GM12878 (cell line): ENCODE results near the gene SPATA3. TPM values are rescaled to one million over a fixed set of nuclear protein-coding genes. Genes with fewer than 3 reads are reported as not detected.
A peak's percentile ranks its signal among the peaks of the same experiment; 100 is the strongest.

ENCODE experiments used
- ATAC-seq: fragments of 200-7000 bp; cut with Tn5 transposase; 3 replicates; pipeline ENCODE4 v1.9.1; 2020; ENCODE audit warnings: mild to moderate bottlenecking, moderate library complexity
- BruUV-seq: library from RNA; stranded (reverse); fragments of 400-500 nt; replicated peaks from 2 replicates; lab custom pipeline; 2021; lab: Mats Ljungman, UMichigan
- CTCF ChIA-PET: fragments of 300-600 bp; sonication (Branson Sonifier 250); formaldehyde crosslinking; extraction: SDS; loops from one replicate; lab custom pipeline; 2021; ENCODE audit warnings: inconsistent platforms; lab: Yijun Ruan, JAX
- POLR2A ChIA-PET: fragments of 350-600 bp; formaldehyde crosslinking; extraction: SDS; loops from one replicate; lab custom pipeline; 2021; ENCODE audit warnings: inconsistent platforms; lab: Charles Lee
- RAD21 ChIA-PET: fragments of 300-600 bp; sonication (Branson Sonifier 250); formaldehyde crosslinking; loops from one replicate; lab custom pipeline; 2023; ENCODE audit warnings: antibody characterized with exemption; ENCODE audit not compliant: unreplicated experiment; lab: Charles Lee
- SMC1A ChIA-PET: fragments of 300-600 bp; sonication (Branson Sonifier 250); formaldehyde crosslinking; loops from one replicate; lab custom pipeline; 2023; ENCODE audit not compliant: unreplicated experiment, uncharacterized antibody; lab: Charles Lee
- DNase-seq: peaks from one replicate; pipeline ENCODE4 v3.0.0-alpha.2; 2011; ENCODE audit warnings: low read depth, low spot score
- FAIRE-seq: peaks from 3 replicates; lab custom pipeline; 2011; peaks lifted over from hg19 to GRCh38; lab: Jason Lieb, UNC
- H2AFZ ChIP-seq: 2 replicates; pipeline ENCODE4 v1.6.0; 2011; ENCODE audit warnings: low read depth, low read length, control low read depth; ENCODE audit not compliant: control insufficient read depth
- H3K27ac ChIP-seq: 2 replicates; pipeline ENCODE4 v1.5.1; 2011; ENCODE audit warnings: control low read depth; ENCODE audit not compliant: control insufficient read depth, insufficient read depth
- H3K27me3 ChIP-seq, 2 experiments: replicated peaks in 1 of 2; 2 replicates each; pipeline versions ENCODE4 v1.6.0 to v1.6.1; 2011; ENCODE audit warnings: low read length in 1 of 2; ENCODE audit not compliant: control insufficient read depth in 2 of 2, insufficient read depth in 2 of 2
- H3K36me3 ChIP-seq, 2 experiments: 2 replicates each; pipeline ENCODE4 v1.5.1; 2011; ENCODE audit warnings: low read length in 1 of 2; ENCODE audit not compliant: control insufficient read depth in 2 of 2, insufficient read depth in 2 of 2
- H3K4me1 ChIP-seq: 2 replicates; pipeline ENCODE4 v1.6.1; 2011; ENCODE audit warnings: mild to moderate bottlenecking, low read length, moderate library complexity, mixed read lengths; ENCODE audit not compliant: control insufficient read depth, insufficient read depth
- H3K4me2 ChIP-seq: 2 replicates; pipeline ENCODE4 v1.6.0; 2011; ENCODE audit warnings: control low read depth; ENCODE audit not compliant: control insufficient read depth, insufficient read depth
- H3K4me3 ChIP-seq: fragments of 200-600 bp; sonication (generic); 2 replicates; pipeline ENCODE4 v1.5.1; 2016
- H3K79me2 ChIP-seq: 2 replicates; pipeline ENCODE4 v1.6.0; 2011; ENCODE audit warnings: low read length; ENCODE audit not compliant: control insufficient read depth, insufficient read depth
- H3K9ac ChIP-seq: 2 replicates; pipeline ENCODE4 v1.8.0; 2011; ENCODE audit warnings: low read length, control low read depth, mixed read lengths; ENCODE audit not compliant: control insufficient read depth, insufficient read depth
- H3K9me3 ChIP-seq: replicated peaks from 3 replicates; pipeline ENCODE4 v1.5.1; 2011; ENCODE audit warnings: mild to moderate bottlenecking, low read length; ENCODE audit not compliant: control insufficient read depth, insufficient read depth
- H4K20me1 ChIP-seq: 2 replicates; pipeline ENCODE4 v1.6.0; 2011; ENCODE audit not compliant: control insufficient read depth, insufficient read depth
- CBFB ChIP-seq: IDR thresholded peaks from 2 replicates; pipeline ENCODE4 v1.6.1; 2016; ENCODE audit warnings: antibody characterized with exemption, low read depth
- CHD1 ChIP-seq: IDR thresholded peaks from 2 replicates; pipeline ENCODE4 v1.6.1; 2012; ENCODE audit warnings: low read depth, low read length, improper control_type of control experiment
- CHD2 ChIP-seq: IDR thresholded peaks from 2 replicates; pipeline ENCODE4 v1.6.1; 2011; ENCODE audit warnings: low read depth, low read length, improper control_type of control experiment, borderline replicate concordance
- GATAD2B ChIP-seq: fragments of 450-650 bp; conservative IDR thresholded peaks from 2 replicates; pipeline ENCODE4 v1.6.1; 2017; ENCODE audit warnings: low read depth, mild to moderate bottlenecking, moderate library complexity
- IKZF1 ChIP-seq: fragments of 450-650 bp; conservative IDR thresholded peaks from 2 replicates; pipeline ENCODE4 v1.6.1; 2017; ENCODE audit warnings: antibody characterized with exemption, mild to moderate bottlenecking
- IRF4 ChIP-seq: IDR thresholded peaks from 2 replicates; pipeline ENCODE4 v1.6.1; 2011; ENCODE audit warnings: low read depth, low read length
- MEF2B ChIP-seq: fragments of 450-650 bp; IDR thresholded peaks from 2 replicates; pipeline ENCODE4 v1.6.1; 2018; ENCODE audit warnings: mild to moderate bottlenecking, moderate library complexity; ENCODE audit not compliant: partially characterized antibody, poor library complexity, severe bottlenecking
- MTA2 ChIP-seq: fragments of 450-650 bp; IDR thresholded peaks from 2 replicates; pipeline ENCODE4 v1.6.1; 2016; ENCODE audit warnings: low read depth, mild to moderate bottlenecking, moderate library complexity
- MYC ChIP-seq: IDR thresholded peaks from 2 replicates; pipeline ENCODE4 v1.6.1; 2011; ENCODE audit warnings: mild to moderate bottlenecking, low read length, moderate library complexity, inconsistent platforms; ENCODE audit not compliant: insufficient read depth, insufficient replicate concordance, insufficient read length, severe bottlenecking
- POLR2A ChIP-seq: IDR thresholded peaks from 2 replicates; pipeline ENCODE4 v1.6.1; 2011; ENCODE audit warnings: low read depth, mild to moderate bottlenecking, low read length
- SIN3A ChIP-seq: IDR thresholded peaks from 2 replicates; pipeline ENCODE4 v1.6.1; 2012; ENCODE audit warnings: low read depth, low read length, improper control_type of control experiment
- SMAD5 ChIP-seq: IDR thresholded peaks from 2 replicates; pipeline ENCODE4 v1.6.1; 2016; ENCODE audit warnings: antibody characterized with exemption, low read depth
- SMC3 ChIP-seq: IDR thresholded peaks from 2 replicates; pipeline ENCODE4 v1.6.1; 2011; ENCODE audit warnings: low read length, improper control_type of control experiment, borderline replicate concordance
- STAT3 ChIP-seq: IDR thresholded peaks from 2 replicates; pipeline ENCODE4 v1.6.1; 2011; ENCODE audit warnings: low read depth, low read length, improper control_type of control experiment
- TCF7 ChIP-seq: IDR thresholded peaks from 2 replicates; pipeline ENCODE4 v1.6.1; 2014; ENCODE audit warnings: antibody characterized with exemption, borderline replicate concordance
- ZNF217 ChIP-seq: fragments of 450-650 bp; IDR thresholded peaks from 2 replicates; pipeline ENCODE4 v1.6.1; 2017; ENCODE audit warnings: antibody characterized with exemption, mild to moderate bottlenecking
- WGBS: methylation state at CpG from one replicate; pipeline ENCODE4 v1.1.6; 2016; ENCODE audit warnings: low lambda C conversion rate; ENCODE audit not compliant: insufficient replicate concordance, insufficient coverage; ENCODE audit errors: missing lambda C conversion rate; 5-methylcytosine and 5-hydroxymethylcytosine counted together
- in situ Hi-C: fragments of 300-500 bp; cut with MboI; formaldehyde crosslinking; loops from 9 replicates; pipeline ENCODE4 v1.14.3; 2018; ENCODE audit warnings: mixed read lengths
- intact Hi-C: fragments of 100-400 bp; cut with micrococcal nuclease; formaldehyde crosslinking; loops from one replicate; pipeline ENCODE4 v1.14.2; 2022; ENCODE audit not compliant: unreplicated experiment
- polyA plus RNA-seq, 11 experiments: library from polyadenylated mRNA; depleted of rRNA in 4 of 11; unstranded in 6 of 11; stranded (reverse) in 5 of 11; fragments of >200 nt; fragmentation: Nextera tagmentation in 4 of 11; fragmentation: Illumina TruSeq in 1 of 11; extraction: Ambion mirVana in 4 of 11; extraction: Trizol in 1 of 11; gene quantifications; 1 replicate in 1 of 11; 2 replicates in 10 of 11; pipeline versions ENCODE4 v1.2.1 to v1.2.3, GENCODE V29; 2011 to 2016; ENCODE audit warnings: inconsistent platforms in 2 of 11, missing spikeins in 2 of 11, low read depth in 1 of 11
- total RNA-seq, 4 experiments: library from RNA; depleted of rRNA in 3 of 4; stranded (reverse); fragments of >200 nt in 3 of 4; fragmentation: Illumina TruSeq in 1 of 4; extraction: Trizol in 1 of 4; gene quantifications; 2 replicates each; pipeline versions ENCODE4 v1.2.1 to v1.2.3, GENCODE V29; 2013 to 2021
- TF ChIP-seq, protein P1 (sequence below): fragments of 450-650 bp; formaldehyde crosslinking; IDR thresholded peaks from 2 replicates; pipeline ENCODE4 v1.4.0; 2020; ENCODE audit warnings: mild to moderate bottlenecking, moderate library complexity

SPATA3 gene
- total and polyA plus RNA-seq, 10 of the 15 experiments (the other 5 are each of a cell fraction or from before 2014, with no cell fraction given): not detected

DNA sequence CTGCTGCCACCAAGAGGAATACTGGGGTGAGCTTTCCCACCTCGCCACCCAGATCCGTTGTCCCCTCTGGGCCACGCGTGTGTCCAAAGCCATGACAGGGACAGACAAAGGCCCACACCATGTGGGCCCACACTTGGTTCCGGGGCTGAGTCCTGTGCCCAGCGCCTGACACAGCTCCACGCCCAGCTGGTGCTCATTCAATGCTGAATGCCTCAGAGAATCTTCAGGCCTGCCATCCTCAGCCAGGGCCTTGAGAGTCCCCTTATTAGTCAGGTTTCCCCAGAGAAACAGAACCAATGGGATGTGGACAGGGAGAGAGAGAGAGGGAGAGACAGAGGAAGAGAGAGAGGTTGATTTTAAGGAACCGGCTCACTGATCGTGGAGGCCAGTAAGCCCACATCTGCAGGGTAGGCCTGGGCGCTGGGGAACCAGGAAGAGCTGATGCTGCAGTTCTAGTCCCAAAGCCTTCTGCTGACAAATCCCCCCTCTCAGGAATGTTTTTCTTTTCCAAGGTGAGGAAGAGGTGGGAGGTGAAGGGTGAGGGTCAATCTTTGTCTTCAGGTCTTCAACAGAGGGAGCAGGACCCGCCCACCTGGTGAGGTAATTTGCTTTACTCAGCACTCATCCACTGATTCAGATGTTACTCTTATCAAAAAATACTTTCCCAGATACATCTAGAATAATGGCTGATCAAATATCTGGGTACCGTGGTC lies 10.2 kb upstream of the SPATA3 start (continued):
- TF ChIP-seq IRF4: 0 out of 2 replicates have a peak, but pooled peaks have one; percentile 36
- TF ChIP-seq POLR2A: peak; percentile 75
- TF ChIP-seq MTA2: 0 out of 2 replicates have a peak, but pooled peaks have one; percentile 34

DNA sequence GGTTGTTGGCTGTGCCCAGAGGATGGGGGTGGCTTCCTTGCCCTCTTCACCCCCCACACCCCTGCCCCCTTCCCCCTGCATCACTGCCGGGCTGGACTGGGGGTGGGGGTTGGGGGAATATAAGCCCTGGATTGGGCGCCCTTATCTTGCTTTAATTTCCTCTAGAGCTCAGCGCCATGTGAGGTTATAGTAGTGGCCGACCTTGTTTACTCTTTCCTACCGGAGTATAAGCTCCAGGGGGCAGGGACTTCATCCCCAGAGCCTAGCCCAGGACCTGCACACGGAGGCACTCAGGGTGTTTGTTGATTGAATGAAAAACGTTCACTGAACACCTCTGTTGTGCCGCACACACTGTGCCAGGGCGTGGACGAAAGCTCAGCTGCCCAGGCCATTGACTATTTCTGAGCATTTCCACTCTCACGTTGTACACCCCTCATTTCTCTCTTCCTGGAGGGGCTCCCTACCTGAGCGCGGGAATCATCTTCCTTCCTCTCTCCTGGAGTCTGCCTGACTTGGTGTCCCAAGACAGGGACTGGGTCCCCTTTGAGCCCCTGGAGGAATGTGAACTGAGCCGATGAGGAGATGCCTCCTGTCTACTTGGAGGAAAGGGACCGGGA lies 9.3 kb upstream of the SPATA3 start:
- H3K79me2 ChIP-seq: peaks cover 42% of the 10 kb centered on the region
- H3K4me2 ChIP-seq: peak overlapping the region; percentile 99
- TF ChIP-seq GATAD2B (no peak), MEF2B (no peak), ZNF217 (no peak), TCF7 (no peak), IKZF1 (no peak), MYC (no peak), POLR2A (0 out of 2 replicates have a peak, but pooled peaks have one; percentile 28), STAT3 (no peak), CHD1 (no peak), CBFB (no peak), SIN3A (no peak; the same call in 1 of the 2 replicates), SMC3 (no peak; the same call in 1 of the 2 replicates), CHD2 (0 out of 2 replicates have a peak, but pooled peaks have one; percentile 4), SMAD5 (0 out of 2 replicates have a peak, but pooled peaks have one; percentile 31)
- TF ChIP-seq, protein P1, sequence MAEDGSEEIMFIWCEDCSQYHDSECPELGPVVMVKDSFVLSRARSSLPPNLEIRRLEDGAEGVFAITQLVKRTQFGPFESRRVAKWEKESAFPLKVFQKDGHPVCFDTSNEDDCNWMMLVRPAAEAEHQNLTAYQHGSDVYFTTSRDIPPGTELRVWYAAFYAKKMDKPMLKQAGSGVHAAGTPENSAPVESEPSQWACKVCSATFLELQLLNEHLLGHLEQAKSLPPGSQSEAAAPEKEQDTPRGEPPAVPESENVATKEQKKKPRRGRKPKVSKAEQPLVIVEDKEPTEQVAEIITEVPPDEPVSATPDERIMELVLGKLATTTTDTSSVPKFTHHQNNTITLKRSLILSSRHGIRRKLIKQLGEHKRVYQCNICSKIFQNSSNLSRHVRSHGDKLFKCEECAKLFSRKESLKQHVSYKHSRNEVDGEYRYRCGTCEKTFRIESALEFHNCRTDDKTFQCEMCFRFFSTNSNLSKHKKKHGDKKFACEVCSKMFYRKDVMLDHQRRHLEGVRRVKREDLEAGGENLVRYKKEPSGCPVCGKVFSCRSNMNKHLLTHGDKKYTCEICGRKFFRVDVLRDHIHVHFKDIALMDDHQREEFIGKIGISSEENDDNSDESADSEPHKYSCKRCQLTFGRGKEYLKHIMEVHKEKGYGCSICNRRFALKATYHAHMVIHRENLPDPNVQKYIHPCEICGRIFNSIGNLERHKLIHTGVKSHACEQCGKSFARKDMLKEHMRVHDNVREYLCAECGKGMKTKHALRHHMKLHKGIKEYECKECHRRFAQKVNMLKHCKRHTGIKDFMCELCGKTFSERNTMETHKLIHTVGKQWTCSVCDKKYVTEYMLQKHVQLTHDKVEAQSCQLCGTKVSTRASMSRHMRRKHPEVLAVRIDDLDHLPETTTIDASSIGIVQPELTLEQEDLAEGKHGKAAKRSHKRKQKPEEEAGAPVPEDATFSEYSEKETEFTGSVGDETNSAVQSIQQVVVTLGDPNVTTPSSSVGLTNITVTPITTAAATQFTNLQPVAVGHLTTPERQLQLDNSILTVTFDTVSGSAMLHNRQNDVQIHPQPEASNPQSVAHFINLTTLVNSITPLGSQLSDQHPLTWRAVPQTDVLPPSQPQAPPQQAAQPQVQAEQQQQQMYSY (CRISPR knock-in tag): no peak
- RAD21 ChIA-PET: interaction anchor here (0.8 to 10.9 kb wide), 18 partner anchors 12 to 162 kb away, joined by 3 to 400 read pairs (median 8); partner anchors contain the start of gene GPR55
- no peak for DNase-seq
- peak overlapping the region; percentile 89 for H3K9ac ChIP-seq
- BruUV-seq: no TSS peak
- CTCF ChIA-PET: interaction anchor here (1.0 to 10.9 kb wide), 27 partner anchors 12 to 168 kb away, joined by 3 to 372 read pairs (median 6); partner anchors contain the start of genes GPR55, ITM2C and PSMD1
- no peaks in the 10 kb centered on the region for H3K36me3 ChIP-seq
- 25% methylated on average over 15 of the region's 15 CpGs for WGBS
- H4K20me1 ChIP-seq: no peaks in the 10 kb centered on the region
- peak overlapping the region; percentile 89 for H3K4me3 ChIP-seq
- peaks cover 50% of the 10 kb centered on the region for H3K4me1 ChIP-seq
- intact Hi-C loops: loop anchor here (1.0 to 5.0 kb wide), 4 partner anchors 66 to 162 kb away; no protein-coding TSS in a partner anchor
- FAIRE-seq: no peak
- no peaks in the 10 kb centered on the region; the same call in 2 of the 3 replicates for H3K9me3 ChIP-seq
- peak overlapping the region; percentile 100 for H3K27ac ChIP-seq
- H3K27me3 ChIP-seq: no peaks in the 10 kb centered on the region
- peak overlapping the region; percentile 81 for H2AFZ ChIP-seq
- in situ Hi-C loops: loop anchor here (5.0 to 10.0 kb wide), 4 partner anchors 44 to 154 kb away; partner anchors contain the start of gene GPR55
- SMC1A ChIA-PET: interaction anchor here (0.7 to 10.0 kb wide), 19 partner anchors 10 to 163 kb away, joined by 3 to 411 read pairs (median 7); partner anchors contain the start of gene GPR55
- POLR2A ChIA-PET: interaction anchor here (1.0 to 8.4 kb wide), 5 partner anchors 13 to 84 kb away, joined by 3 to 144 read pairs (median 60); partner anchors contain the start of gene GPR55
- peak; percentile 8 for ATAC-seq
